Renal cortex interstitium (tissue), 11 donors: ENCODE data around the gene PRKAR1B. TPM values are rescaled to one million over a fixed set of nuclear protein-coding genes. Genes with fewer than 3 reads are reported as not detected.

Experiments
- DNase-seq, 11 donors: peaks; one replicate each; pipeline ENCODE4 v3.0.0-alpha.2; 2013; ENCODE audit warnings: low read depth in 9 of 11, low spot score in 4 of 11; ENCODE audit errors: extremely low read depth in 1 of 11
- polyA plus RNA-seq, 3 donors: library from polyadenylated mRNA; unstranded; fragments of 120-200 nt; gene quantifications; one replicate each; pipeline ENCODE4 v1.2.1, GENCODE V29; 2013; ENCODE audit not compliant: insufficient read length in 3 of 3

Gene PRKAR1B
- polyA plus RNA-seq, 3 donors: 31.7 to 43.1 (median 41.8) TPM

GRCh38 chr7:605661-606450 lies 121.2 kb downstream of the PRKAR1B start:
- DNase-seq: no peak

DNA sequence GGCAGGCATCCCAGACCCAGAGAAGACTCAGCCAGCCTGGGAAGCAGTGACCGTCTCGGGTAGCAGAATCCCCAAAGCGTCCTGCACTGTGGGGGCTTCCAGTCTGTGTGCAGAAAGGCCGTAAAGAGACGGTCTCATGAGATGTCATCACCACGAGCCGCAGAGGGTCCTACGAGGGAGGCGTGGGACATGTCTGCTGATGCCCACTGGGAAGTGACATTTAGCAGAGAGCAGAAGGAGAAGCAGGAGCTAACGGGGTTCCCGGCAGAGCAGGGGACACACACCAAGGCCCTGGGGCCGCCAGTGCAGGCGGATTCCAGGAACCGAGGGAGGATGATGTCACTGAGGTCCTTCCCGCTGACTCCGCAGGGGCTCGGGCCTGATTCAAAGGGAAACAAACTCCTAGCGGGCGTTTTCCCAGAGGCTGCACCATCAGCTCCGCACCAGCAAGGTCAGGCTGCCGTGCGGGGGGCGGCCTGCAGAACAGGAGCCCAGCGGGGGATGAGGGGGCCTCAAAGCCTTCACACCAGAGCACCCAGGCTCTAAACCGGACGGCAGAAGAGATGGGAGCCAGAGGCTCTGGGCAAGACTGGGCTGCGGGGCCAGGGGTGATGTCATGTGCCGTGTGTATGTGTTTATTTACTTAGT lies 122.1 kb downstream of the PRKAR1B start:
- DNase-seq: no peak

DNA sequence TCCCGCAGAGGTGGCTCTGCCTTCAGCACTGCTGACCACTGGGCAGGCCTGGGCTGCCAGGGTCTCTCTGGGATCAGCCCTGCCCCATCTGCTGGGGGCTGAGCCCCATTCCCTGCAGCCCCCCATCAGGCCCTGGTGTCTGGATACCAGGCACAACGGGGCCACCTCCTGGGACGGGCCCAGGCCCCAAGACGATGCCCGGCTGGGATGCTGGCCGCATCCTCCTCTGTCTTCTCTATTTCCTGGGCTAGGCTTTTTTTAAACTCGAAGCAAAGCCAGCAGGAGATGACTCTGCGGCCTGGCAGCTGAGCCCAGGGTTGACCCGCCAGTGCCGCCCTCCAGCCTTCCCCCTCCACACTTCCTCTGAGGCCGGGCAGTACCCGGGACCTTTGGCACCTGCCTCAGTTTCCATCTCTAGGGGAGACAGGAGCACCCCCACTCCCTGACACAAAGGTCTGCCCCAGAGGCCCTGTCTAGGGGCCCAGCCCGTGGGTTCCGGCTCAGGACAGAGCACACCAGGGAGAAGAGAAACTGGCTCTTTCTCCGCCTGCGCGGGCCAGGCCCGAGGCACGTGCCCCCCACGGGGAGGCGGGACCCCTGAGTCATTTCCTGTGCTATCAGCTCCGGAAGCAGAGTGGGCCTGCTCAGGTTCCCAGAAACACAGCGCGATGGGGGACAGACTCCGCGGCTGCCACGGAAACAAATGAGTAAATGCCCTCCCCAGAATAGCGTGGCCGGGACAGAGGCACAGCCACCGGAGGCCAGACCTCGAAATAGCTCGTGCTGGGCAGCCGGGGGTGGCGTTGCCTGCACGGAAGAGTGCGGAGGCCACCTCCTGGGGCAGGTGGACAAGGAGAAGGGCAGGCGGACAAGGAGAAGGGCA lies 122.8 kb downstream of the PRKAR1B start:
- no peak for DNase-seq

GRCh38 chr7:603152-603951 lies 123.7 kb downstream of the PRKAR1B start:
- no peak for DNase-seq

- no peak for DNase-seq
These were observed 124.5 kb downstream of the PRKAR1B start for GRCh38 chr7:602341-603141.

DNA sequence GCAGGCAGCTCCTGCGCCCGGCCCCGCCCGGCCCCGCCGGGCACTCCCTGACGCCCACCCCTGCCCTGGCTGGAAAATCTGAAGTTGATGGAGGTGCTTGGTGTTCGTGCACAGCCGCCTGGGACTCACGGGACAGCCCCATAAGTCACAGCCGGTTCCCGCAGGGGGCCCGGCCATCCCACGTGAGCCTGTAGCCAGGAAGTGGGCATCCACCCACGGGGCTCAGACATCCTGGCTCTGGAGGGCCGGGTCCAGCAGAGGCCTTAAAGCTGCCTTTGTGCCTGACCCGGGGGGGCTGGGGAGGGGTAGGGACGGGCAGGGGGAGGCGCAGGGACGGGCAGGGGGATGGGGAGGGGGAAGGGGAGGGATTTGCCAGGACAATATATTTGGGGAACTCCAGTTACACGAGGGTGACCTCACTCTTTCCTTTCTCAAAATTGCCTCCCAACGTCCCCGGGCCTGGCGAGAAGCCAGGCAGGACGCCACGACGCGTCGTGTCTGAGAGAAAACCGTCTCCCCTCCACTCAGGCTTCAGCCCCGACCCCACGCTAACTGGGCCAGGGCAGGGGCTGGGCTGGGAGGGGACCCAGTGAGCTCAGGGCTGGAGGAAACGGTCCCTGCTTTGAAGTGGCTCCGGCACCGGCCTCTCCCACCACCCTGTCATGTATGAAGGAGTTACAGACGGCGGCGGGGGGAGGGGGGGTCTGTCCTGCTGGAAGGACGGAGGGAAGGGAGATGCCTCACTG lies 125.3 kb downstream of the PRKAR1B start:
- DNase-seq: peak in 1 of 11 donors; percentile 39

- no peak for DNase-seq
These were observed 126.0 kb downstream of the PRKAR1B start for GRCh38 chr7:601036-601594.

- no peak for DNase-seq
These were observed 126.7 kb downstream of the PRKAR1B start for GRCh38 chr7:600149-601035.

DNA sequence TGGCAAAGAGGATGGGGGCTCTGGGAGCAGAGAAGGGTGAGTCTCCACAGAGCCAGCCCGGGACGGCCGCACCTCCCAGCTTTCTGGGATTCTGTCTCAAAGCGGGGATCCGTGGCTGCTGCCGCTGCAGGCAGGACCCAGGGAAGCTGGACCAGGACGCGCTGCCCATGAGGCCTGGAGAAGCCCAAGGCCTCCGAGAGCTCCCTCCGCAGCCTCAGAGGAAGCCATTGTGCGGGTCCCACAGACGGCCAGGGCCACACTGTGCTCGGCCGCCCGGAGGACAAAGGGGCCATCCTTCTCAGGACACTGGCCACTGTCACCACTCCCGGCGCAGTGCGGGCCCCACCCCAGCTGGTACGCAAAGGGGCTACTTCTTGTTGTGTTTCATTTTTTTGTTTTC lies 128.2 kb downstream of the PRKAR1B start:
- no peak for DNase-seq

DNA sequence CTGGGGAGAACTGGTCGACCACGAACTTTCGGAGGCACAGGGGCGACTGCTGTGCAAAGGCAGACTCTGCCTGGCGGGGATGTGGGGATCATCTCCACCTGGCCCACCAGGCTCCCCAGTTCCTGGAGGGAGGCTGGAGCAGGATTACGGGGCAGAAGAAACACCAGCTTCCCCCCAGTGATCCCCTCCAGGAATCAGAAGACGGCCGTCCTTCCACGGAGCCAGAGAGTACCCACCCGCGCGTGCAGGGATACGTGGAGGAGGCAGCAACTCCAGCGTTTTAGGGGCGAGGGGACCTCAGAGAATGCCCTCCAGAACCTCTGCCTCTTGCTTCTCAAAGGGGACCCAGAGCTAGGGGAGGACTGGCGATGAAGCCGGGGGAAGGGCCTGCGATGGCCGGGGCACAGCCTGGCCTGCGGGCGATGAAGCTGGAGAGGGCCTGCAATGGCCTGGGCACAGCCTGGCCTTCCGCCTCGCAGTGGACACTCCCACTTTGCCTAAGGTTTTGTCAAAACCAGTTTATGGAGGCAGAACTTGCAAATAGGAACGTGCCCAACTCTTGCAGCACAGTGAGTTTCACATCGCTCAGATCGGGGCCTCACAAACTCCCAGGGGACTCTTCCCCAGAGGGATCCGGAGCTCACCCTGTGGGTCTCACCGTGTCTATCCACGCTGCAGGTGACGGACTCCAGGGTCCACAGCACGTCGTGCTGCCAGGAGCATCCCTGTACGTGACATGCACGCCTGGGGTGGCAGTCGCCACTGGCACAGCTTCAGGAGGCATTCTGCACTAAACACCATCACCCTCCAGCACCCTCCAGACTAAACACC lies 129.5 kb downstream of the PRKAR1B start:
- no peak for DNase-seq

DNA sequence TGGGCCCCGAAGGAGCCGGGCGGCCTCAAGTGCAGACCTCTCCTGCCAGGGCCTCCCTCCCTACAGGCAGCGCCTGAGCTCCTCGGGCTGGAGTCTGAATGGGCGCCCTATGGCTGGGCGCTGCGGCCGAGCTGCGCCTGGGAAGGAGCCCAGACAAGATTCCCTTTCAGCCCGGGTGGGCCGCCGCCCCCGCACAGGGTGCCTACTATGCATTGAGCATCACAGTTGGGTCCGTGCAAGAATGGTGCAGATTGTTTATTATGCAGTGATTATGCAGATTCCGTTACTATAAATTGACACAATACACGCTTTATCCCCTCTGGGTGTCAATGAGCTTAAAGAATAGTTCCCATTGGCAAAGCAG lies 130.3 kb downstream of the PRKAR1B start:
- no peak for DNase-seq

GRCh38 chr7:596071-596818 lies 130.8 kb downstream of the PRKAR1B start:
- DNase-seq: no peak

DNA sequence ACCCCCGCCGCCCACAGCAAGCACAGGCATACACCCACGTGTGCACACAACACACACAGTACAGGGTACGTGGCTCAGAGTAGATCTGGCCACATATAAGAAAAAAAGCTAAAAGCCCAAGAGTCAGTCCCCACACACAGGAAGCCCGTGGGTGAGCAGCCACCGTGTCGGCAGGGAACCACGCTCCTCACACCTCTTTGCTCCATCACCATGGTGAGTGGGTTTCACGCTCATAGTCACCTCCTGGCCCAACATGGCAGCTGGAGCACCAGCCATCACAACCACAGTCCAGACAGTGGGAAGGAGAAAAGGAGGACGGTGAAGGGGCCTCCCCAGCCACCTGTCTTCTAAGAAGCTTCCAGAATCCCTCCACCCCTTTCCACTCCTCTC lies 131.5 kb downstream of the PRKAR1B start:
- no peak for DNase-seq

DNA sequence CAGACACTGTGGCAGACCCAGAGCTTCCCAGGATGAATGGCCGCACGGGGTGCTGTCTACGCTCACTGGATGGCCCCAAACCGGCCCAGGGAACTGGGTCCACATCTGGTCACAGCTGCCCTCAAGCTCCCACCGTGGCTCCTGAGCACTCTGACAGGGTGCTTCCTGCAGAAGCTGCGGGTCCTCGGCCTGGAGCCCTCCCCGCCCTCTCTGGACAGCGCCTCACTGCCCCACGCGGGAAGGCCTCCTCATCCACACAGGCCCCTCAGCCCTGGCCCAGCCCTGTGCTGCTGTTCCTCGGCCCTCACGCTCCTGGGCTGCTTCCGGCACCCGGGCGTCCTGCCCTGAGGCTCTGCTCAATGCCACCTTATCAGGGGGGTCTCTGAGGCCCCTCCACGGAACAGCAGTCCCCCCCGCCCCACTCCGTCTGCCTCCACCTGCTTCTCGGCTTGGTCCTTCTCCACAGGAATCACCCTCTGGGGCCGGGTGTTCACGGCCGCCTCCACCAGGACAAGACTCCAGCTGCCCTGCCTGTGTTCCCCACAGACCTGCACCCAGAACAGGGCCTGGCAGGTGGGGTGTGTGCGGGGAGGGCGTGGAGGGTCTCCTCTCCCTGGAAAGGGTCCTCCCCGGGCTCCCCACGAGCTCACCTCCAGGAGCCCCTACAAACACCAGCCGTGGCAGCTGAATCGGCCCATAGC lies 132.0 kb downstream of the PRKAR1B start:
- DNase-seq: no peak
